ENCODE results near the gene FBXO47. TPM values are rescaled to one million over a fixed set of nuclear protein-coding genes. Genes with fewer than 3 reads are reported as not detected.
A peak's percentile ranks its signal among the peaks of the same experiment; 100 is the strongest.

Gene FBXO47
- total and polyA plus RNA-seq, 2 of the 13 experiments (the other 11 are each of a cell fraction or from before 2014, with no cell fraction given): not detected

GRCh38 chr17:38982858-38983746 is 15.9 kb upstream of the FBXO47 start (continued):
- TF ChIP-seq, protein P1, sequence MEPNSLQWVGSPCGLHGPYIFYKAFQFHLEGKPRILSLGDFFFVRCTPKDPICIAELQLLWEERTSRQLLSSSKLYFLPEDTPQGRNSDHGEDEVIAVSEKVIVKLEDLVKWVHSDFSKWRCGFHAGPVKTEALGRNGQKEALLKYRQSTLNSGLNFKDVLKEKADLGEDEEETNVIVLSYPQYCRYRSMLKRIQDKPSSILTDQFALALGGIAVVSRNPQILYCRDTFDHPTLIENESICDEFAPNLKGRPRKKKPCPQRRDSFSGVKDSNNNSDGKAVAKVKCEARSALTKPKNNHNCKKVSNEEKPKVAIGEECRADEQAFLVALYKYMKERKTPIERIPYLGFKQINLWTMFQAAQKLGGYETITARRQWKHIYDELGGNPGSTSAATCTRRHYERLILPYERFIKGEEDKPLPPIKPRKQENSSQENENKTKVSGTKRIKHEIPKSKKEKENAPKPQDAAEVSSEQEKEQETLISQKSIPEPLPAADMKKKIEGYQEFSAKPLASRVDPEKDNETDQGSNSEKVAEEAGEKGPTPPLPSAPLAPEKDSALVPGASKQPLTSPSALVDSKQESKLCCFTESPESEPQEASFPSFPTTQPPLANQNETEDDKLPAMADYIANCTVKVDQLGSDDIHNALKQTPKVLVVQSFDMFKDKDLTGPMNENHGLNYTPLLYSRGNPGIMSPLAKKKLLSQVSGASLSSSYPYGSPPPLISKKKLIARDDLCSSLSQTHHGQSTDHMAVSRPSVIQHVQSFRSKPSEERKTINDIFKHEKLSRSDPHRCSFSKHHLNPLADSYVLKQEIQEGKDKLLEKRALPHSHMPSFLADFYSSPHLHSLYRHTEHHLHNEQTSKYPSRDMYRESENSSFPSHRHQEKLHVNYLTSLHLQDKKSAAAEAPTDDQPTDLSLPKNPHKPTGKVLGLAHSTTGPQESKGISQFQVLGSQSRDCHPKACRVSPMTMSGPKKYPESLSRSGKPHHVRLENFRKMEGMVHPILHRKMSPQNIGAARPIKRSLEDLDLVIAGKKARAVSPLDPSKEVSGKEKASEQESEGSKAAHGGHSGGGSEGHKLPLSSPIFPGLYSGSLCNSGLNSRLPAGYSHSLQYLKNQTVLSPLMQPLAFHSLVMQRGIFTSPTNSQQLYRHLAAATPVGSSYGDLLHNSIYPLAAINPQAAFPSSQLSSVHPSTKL (CRISPR knock-in tag; IDR thresholded peaks at IDR 0.05): peak; percentile 27; the same call in 1 of the 2 replicates
- TF ChIP-seq ATM (IDR thresholded peaks at IDR 0.05; ENCODE audit: borderline replicate concordance) (no peak), ZMAT3 (CRISPR knock-in tag; conservative IDR thresholded peaks at IDR 0.05) (no peak), TEAD3 (CRISPR knock-in tag; optimal IDR thresholded peaks at IDR 0.05; ENCODE audit: borderline replicate concordance) (peak; percentile 30), SOX6 (IDR thresholded peaks at IDR 0.05) (no peak), SOX6 (CRISPR knock-in tag; IDR thresholded peaks at IDR 0.05) (peak; percentile 12; the same call in 1 of the 2 replicates), ZKSCAN1 (IDR thresholded peaks at IDR 0.05; ENCODE audit: low read length) (peak; percentile 21; the same call in 1 of the 2 replicates), JARID2 (CRISPR knock-in tag; IDR thresholded peaks at IDR 0.05; ENCODE audit: insufficient replicate concordance) (peak; percentile 55), BCL6 (CRISPR knock-in tag; IDR thresholded peaks at IDR 0.05) (peak; percentile 33; the same call in 1 of the 2 replicates), ZNF607 (CRISPR knock-in tag; IDR thresholded peaks at IDR 0.05; ENCODE audit: borderline replicate concordance) (peak; percentile 39; the same call in 1 of the 2 replicates), GATAD2A (CRISPR knock-in tag; IDR thresholded peaks at IDR 0.05) (peak; percentile 40; the same call in 1 of the 2 replicates), FOXA1 (IDR thresholded peaks at IDR 0.05) (no peak; the same call in 1 of the 2 replicates), FOXA1 (CRISPR knock-in tag; IDR thresholded peaks at IDR 0.05) (peak; percentile 79), PATZ1 (CRISPR knock-in tag; IDR thresholded peaks at IDR 0.05) (0 out of 2 replicates have a peak, but pooled peaks have one; percentile 13), IRF2 (CRISPR knock-in tag; IDR thresholded peaks at IDR 0.05) (0 out of 2 replicates have a peak, but pooled peaks have one; percentile 18), ZNF18 (CRISPR knock-in tag; IDR thresholded peaks at IDR 0.05; ENCODE audit: insufficient replicate concordance) (no peak), ZBTB7B (CRISPR knock-in tag; IDR thresholded peaks at IDR 0.05) (0 out of 2 replicates have a peak, but pooled peaks have one; percentile 30)
- TF ChIP-seq, protein P2, sequence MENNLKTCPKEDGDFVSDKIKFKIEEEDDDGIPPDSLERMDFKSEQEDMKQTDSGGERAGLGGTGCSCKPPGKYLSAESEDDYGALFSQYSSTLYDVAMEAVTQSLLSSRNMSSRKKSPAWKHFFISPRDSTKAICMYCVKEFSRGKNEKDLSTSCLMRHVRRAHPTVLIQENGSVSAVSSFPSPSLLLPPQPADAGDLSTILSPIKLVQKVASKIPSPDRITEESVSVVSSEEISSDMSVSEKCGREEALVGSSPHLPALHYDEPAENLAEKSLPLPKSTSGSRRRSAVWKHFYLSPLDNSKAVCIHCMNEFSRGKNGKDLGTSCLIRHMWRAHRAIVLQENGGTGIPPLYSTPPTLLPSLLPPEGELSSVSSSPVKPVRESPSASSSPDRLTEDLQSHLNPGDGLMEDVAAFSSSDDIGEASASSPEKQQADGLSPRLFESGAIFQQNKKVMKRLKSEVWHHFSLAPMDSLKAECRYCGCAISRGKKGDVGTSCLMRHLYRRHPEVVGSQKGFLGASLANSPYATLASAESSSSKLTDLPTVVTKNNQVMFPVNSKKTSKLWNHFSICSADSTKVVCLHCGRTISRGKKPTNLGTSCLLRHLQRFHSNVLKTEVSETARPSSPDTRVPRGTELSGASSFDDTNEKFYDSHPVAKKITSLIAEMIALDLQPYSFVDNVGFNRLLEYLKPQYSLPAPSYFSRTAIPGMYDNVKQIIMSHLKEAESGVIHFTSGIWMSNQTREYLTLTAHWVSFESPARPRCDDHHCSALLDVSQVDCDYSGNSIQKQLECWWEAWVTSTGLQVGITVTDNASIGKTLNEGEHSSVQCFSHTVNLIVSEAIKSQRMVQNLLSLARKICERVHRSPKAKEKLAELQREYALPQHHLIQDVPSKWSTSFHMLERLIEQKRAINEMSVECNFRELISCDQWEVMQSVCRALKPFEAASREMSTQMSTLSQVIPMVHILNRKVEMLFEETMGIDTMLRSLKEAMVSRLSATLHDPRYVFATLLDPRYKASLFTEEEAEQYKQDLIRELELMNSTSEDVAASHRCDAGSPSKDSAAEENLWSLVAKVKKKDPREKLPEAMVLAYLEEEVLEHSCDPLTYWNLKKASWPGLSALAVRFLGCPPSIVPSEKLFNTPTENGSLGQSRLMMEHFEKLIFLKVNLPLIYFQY (CRISPR knock-in tag; IDR thresholded peaks at IDR 0.05; ENCODE audit: borderline replicate concordance): 0 out of 2 replicates have a peak, but pooled peaks have one; percentile 33

Data from HepG2 (cell line).